Neural cell (in vitro differentiated cells): Measurements from ENCODE around the gene MRPL57.
"Not testable (repeated sequence)": the region's sequence is repeated elsewhere in the genome, so short reads cannot be mapped to it uniquely, and the experiment has no call there.

Experiments
- CTCF ChIP-seq: fragments of 450-650 bp; IDR thresholded peaks from 2 replicates; pipeline ENCODE4 v1.5.1; 2014; ENCODE audit warnings: antibody characterized with exemption, mild to moderate bottlenecking, moderate library complexity; ENCODE audit not compliant: poor library complexity, severe bottlenecking
- EP300 ChIP-seq: fragments of 450-650 bp; conservative IDR thresholded peaks from 2 replicates; pipeline ENCODE4 v1.6.1; 2014; ENCODE audit warnings: antibody characterized with exemption, mild to moderate bottlenecking, moderate library complexity; ENCODE audit not compliant: poor library complexity, severe bottlenecking
- EZH2 ChIP-seq: fragments of 200-600, 300-800 bp; shearing (Covaris generic), sonication (generic); IDR thresholded peaks from 2 replicates; pipeline ENCODE4 v1.6.1; 2014; ENCODE audit warnings: antibody characterized with exemption, low read length, borderline replicate concordance, mild to moderate bottlenecking; ENCODE audit not compliant: insufficient read depth, poor library complexity, severe bottlenecking
- POLR2AphosphoS5 ChIP-seq: IDR thresholded peaks from 2 replicates; pipeline ENCODE4 v1.6.1; 2012
- RAD21 ChIP-seq: fragments of 450-650 bp; conservative IDR thresholded peaks from 2 replicates; pipeline ENCODE4 v1.6.1; 2014; ENCODE audit warnings: antibody characterized with exemption, mild to moderate bottlenecking, moderate library complexity
- TAF1 ChIP-seq: IDR thresholded peaks from 2 replicates; pipeline ENCODE4 v1.6.1; 2012; ENCODE audit warnings: low read depth
- TF ChIP-seq, protein P1 (sequence below): IDR thresholded peaks from 2 replicates; pipeline ENCODE4 v1.6.1; 2012; ENCODE audit warnings: borderline replicate concordance

- not testable (repeated sequence) for TF ChIP-seq CTCF, EP300, EZH2, RAD21, TAF1, POLR2AphosphoS5
- TF ChIP-seq, protein P1, sequence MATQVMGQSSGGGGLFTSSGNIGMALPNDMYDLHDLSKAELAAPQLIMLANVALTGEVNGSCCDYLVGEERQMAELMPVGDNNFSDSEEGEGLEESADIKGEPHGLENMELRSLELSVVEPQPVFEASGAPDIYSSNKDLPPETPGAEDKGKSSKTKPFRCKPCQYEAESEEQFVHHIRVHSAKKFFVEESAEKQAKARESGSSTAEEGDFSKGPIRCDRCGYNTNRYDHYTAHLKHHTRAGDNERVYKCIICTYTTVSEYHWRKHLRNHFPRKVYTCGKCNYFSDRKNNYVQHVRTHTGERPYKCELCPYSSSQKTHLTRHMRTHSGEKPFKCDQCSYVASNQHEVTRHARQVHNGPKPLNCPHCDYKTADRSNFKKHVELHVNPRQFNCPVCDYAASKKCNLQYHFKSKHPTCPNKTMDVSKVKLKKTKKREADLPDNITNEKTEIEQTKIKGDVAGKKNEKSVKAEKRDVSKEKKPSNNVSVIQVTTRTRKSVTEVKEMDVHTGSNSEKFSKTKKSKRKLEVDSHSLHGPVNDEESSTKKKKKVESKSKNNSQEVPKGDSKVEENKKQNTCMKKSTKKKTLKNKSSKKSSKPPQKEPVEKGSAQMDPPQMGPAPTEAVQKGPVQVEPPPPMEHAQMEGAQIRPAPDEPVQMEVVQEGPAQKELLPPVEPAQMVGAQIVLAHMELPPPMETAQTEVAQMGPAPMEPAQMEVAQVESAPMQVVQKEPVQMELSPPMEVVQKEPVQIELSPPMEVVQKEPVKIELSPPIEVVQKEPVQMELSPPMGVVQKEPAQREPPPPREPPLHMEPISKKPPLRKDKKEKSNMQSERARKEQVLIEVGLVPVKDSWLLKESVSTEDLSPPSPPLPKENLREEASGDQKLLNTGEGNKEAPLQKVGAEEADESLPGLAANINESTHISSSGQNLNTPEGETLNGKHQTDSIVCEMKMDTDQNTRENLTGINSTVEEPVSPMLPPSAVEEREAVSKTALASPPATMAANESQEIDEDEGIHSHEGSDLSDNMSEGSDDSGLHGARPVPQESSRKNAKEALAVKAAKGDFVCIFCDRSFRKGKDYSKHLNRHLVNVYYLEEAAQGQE: not testable (repeated sequence)
These were observed 21.9 kb downstream of the MRPL57 start for GRCh38 chr13:21198391-21198790.
